Ascending aorta (tissue), 2 donors: Measurements from ENCODE around the gene SLC44A1. TPM values are rescaled to one million over a fixed set of nuclear protein-coding genes. Genes with fewer than 3 reads are reported as not detected.
A peak's percentile ranks its signal among the peaks of the same experiment; 100 is the strongest.

ENCODE experiments used
- DNase-seq, 2 donors: peaks; one replicate each; pipeline ENCODE4 v3.0.0-alpha.2; 2019; ENCODE audit warnings: low spot score in 2 of 2
- H3K27ac ChIP-seq, 2 donors: fragments of 200-600 bp; sonication (generic); one replicate each; pipeline ENCODE4 v1.5.1; 2016 to 2017; ENCODE audit warnings: mild to moderate bottlenecking in 1 of 2
- H3K27me3 ChIP-seq: fragments of 200-600 bp; sonication (generic); one replicate; pipeline ENCODE4 v1.5.1; 2017
- H3K36me3 ChIP-seq, 2 donors: fragments of 200-600 bp; sonication (generic); one replicate each; pipeline ENCODE4 v1.5.1; 2016
- H3K4me1 ChIP-seq, 2 donors: fragments of 200-600 bp; sonication (generic); one replicate each; pipeline ENCODE4 v1.5.1; 2016 to 2017; ENCODE audit warnings: mild to moderate bottlenecking in 1 of 2
- H3K4me3 ChIP-seq, 2 donors: fragments of 200-600 bp; sonication (generic); one replicate each; pipeline ENCODE4 v1.5.1; 2016 to 2017; ENCODE audit warnings: mild to moderate bottlenecking in 1 of 2
- H3K9me3 ChIP-seq, 2 donors: fragments of 200-600 bp; sonication (generic); one replicate each; pipeline ENCODE4 v1.5.1; 2016
- CTCF ChIP-seq, 3 experiments: fragments of 200-600 bp in 2 of 3; fragments of 450-650 bp in 1 of 3; sonication (generic) in 2 of 3; IDR thresholded peaks; one replicate each; pipeline ENCODE4 v1.5.1; 2016 to 2019; ENCODE audit warnings: antibody characterized with exemption in 3 of 3, mild to moderate bottlenecking in 1 of 3, moderate library complexity in 1 of 3
- intact Hi-C: fragments of 100-400 bp; cut with DNase I; formaldehyde crosslinking; loops from one replicate; pipeline ENCODE4 v1.15.1; 2023
- total RNA-seq: library from RNA; depleted of rRNA; stranded (reverse); fragments of >200 nt; gene quantifications from one replicate; pipeline ENCODE4 v1.1.0, GENCODE V29; 2016

Gene SLC44A1
- total RNA-seq, 1 donor from 2014 or later: 26.5 TPM

- Histone ChIP-seq H3K4me1 (peaks cover 9 to 30% of the 10 kb centered on the region in 2 donors), H3K4me3 (no peak overlapping the region), H3K27me3 (no peaks in the 10 kb centered on the region), H3K36me3 (peaks cover 0 to 10% of the 10 kb centered on the region in 2 donors), H3K9me3 (no peaks in the 10 kb centered on the region), H3K27ac (peak overlapping the region; percentile 70 to 75)
- intact Hi-C loops: loop anchor here (2.0 to 5.0 kb wide), 4 partner anchors 53 to 370 kb away; partner anchors contain the start of genes ABCA1 and SLC44A1
- no peak for DNase-seq
- TF ChIP-seq CTCF (IDR thresholded peaks at IDR 0.05): no peak
These were observed 53.1 kb downstream of the SLC44A1 start for GRCh38 chr9:105297442-105298075.

DNA sequence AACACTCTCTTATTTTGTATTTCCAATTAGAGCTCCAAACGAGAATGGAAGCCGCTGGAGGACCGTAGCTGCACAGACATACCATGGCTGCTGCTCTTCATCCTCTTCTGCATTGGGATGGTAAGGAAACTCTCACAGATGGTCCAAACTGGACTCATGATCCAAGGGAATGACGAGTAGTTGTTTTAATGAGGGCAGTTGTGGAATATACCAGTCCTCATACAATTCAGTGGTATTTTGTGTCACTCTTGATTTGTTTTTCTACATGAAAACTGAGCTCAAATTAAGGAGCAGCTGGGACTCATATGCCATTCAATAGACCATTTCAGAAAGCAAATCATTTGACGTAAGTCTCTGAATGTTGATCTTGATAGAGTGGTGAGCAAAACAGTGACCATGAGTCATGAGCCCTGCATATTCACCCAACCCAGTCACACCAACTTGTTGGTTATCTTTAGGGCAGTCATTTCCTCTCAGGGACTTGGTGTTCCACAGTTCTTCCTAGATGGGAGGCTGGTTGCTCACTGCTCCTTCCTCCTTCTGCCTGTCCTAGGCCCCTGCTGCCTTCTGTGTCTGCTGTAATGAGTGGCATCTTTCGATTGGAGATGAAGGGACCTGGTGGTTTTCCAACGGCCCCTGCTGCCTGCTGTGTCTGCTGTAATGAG, 54.9 kb downstream of the SLC44A1 start:
- DNase-seq: peak; percentile 13 to 71
- peak overlapping the region; percentile 76 to 79 for H3K27ac ChIP-seq
- H3K27me3 ChIP-seq: no peaks in the 10 kb centered on the region
- H3K36me3 ChIP-seq: peaks cover 0 to 17% of the 10 kb centered on the region in 2 donors
- no peak overlapping the region for H3K4me3 ChIP-seq
- H3K4me1 ChIP-seq: peaks cover 9 to 30% of the 10 kb centered on the region in 2 donors
- TF ChIP-seq CTCF (IDR thresholded peaks at IDR 0.05): no peak
- intact Hi-C loops: loop anchor here (5.0 kb wide), 3 partner anchors 92 to 372 kb away; partner anchors contain the start of gene ABCA1
- H3K9me3 ChIP-seq: no peaks in the 10 kb centered on the region

GRCh38 chr9:105302728-105303127, 58.3 kb downstream of the SLC44A1 start:
- no peak for DNase-seq
- no peak overlapping the region for H3K4me3 ChIP-seq
- no peaks in the 10 kb centered on the region for H3K27me3 ChIP-seq
- H3K27ac ChIP-seq: no peak overlapping the region
- peaks cover 0 to 17% of the 10 kb centered on the region in 2 donors for H3K36me3 ChIP-seq
- H3K4me1 ChIP-seq: peaks cover 9 to 17% of the 10 kb centered on the region in 2 donors
- no peaks in the 10 kb centered on the region for H3K9me3 ChIP-seq
- intact Hi-C loops: no loop called here
- no peak for TF ChIP-seq CTCF (IDR thresholded peaks at IDR 0.05)

DNA sequence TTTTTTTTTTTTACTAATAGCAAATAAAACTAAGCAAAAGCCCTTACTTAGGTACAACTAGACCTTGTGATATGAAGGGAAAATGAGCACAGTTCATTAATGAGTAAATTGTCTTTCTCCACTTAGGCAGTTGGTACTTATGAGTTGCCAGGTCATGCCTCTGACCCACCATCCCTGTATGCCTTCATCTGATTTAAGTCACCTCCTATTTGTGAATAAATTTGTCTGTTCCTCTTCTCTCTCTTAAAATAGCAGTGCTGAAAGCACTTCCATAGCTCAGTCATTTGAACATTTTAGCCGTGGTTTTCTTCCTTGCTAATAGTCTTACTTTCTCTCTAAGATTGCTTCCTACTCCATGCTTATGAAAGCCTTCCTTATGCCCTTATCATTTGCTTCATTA, 61.4 kb downstream of the SLC44A1 start:
- no peaks in the 10 kb centered on the region for H3K9me3 ChIP-seq
- no peak for DNase-seq
- TF ChIP-seq CTCF (IDR thresholded peaks at IDR 0.05): no peak
- no peaks in the 10 kb centered on the region for H3K4me1 ChIP-seq
- H3K27ac ChIP-seq: no peak overlapping the region
- no peak overlapping the region for H3K4me3 ChIP-seq
- intact Hi-C loops: no loop called here
- H3K36me3 ChIP-seq: peaks cover 0 to 7% of the 10 kb centered on the region in 2 donors
- no peaks in the 10 kb centered on the region for H3K27me3 ChIP-seq

- no peak for TF ChIP-seq CTCF (IDR thresholded peaks at IDR 0.05)
- Histone ChIP-seq H3K4me1 (no peaks in the 10 kb centered on the region), H3K27me3 (no peaks in the 10 kb centered on the region), H3K36me3 (peaks cover 0 to 7% of the 10 kb centered on the region in 2 donors), H3K27ac (no peak overlapping the region), H3K9me3 (no peaks in the 10 kb centered on the region), H3K4me3 (no peak overlapping the region)
- intact Hi-C loops: no loop called here
- DNase-seq: no peak
These were observed 62.1 kb downstream of the SLC44A1 start for GRCh38 chr9:105306351-105307140.
